ENCODE results near the gene NUP62.
"Not testable (repeated sequence)": the region's sequence is repeated elsewhere in the genome, so short reads cannot be mapped to it uniquely, and the experiment has no call there.

The NUP62 gene

DNA sequence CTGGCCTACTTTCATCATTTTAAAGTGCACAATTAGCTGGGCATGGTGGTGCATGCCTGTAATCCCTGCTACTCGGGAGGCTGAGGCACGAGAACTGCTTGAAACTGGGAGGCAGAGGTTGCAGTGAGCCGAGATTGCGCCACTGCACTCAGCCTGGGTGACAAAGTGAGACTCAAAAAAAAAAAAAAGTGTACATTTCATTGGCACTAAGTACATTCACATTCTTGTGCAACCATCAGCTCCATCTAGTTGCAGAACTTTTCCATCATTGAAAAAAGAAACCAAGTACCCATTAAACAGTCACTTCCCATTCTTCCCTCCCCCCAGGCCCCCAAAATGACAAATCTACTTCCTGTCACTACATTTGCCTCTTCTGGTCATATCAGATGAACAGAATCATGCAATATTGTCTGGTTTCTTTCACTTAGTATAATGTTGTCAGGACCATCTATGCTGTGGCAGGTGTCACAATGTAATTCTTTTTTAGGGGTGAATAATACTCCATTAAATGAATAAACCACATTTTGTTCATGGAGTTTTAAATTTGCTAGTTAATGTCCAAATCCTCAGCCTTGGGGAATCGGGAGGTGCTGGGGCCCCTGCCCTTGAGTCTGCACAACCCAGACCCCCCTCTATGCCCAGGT, 39.1 kb upstream of the NUP62 start:
- TF ChIP-seq, protein P1, sequence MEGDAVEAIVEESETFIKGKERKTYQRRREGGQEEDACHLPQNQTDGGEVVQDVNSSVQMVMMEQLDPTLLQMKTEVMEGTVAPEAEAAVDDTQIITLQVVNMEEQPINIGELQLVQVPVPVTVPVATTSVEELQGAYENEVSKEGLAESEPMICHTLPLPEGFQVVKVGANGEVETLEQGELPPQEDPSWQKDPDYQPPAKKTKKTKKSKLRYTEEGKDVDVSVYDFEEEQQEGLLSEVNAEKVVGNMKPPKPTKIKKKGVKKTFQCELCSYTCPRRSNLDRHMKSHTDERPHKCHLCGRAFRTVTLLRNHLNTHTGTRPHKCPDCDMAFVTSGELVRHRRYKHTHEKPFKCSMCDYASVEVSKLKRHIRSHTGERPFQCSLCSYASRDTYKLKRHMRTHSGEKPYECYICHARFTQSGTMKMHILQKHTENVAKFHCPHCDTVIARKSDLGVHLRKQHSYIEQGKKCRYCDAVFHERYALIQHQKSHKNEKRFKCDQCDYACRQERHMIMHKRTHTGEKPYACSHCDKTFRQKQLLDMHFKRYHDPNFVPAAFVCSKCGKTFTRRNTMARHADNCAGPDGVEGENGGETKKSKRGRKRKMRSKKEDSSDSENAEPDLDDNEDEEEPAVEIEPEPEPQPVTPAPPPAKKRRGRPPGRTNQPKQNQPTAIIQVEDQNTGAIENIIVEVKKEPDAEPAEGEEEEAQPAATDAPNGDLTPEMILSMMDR (IDR thresholded peaks at IDR 0.05) = no peak
- no peak overlapping the region for H2AFZ ChIP-seq
- H3K79me2 ChIP-seq = no peaks in the 10 kb centered on the region
- H3K9me3 ChIP-seq (ENCODE audit: control insufficient read depth, low read length) = no peaks in the 10 kb centered on the region
- H3K4me1 ChIP-seq = peaks cover 7% of the 10 kb centered on the region
- no peak overlapping the region for H3K9ac ChIP-seq
- no peak overlapping the region for H3K4me2 ChIP-seq (ENCODE audit: low read length)
- H3K27me3 ChIP-seq (ENCODE audit: control insufficient read depth, insufficient read depth, low read length) = no peaks in the 10 kb centered on the region
- H3K4me3 ChIP-seq (ENCODE audit: low read depth, low read length) = no peak overlapping the region
- no peaks in the 10 kb centered on the region for H3K36me3 ChIP-seq (ENCODE audit: control insufficient read depth, insufficient read depth, low read length)
- no peak overlapping the region for H3K27ac ChIP-seq

DNA sequence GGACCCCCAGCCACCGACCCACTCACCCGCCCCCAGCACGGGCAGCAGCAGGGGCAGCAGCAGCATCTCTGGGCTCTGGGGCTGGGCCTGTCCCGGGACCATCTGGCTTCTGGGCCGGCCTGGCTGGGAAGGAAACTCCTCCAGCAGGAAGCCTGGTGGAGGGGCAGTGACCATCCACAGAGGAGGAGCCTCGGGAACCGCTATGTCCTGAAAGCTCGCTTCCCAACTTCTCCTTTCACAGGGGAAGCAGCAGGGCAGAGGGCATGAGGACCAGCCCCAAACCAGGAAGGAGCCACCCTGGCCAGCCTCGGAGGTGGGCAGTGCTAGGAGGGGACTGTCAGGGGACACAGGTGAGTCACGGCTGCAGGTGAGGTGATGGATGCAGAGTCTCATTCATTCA, 31.7 kb upstream of the NUP62 start, which contains the start of gene SIGLEC11:
Gene SIGLEC11 (minus strand): TSS at position 193 of the 400 bp plus-strand sequence. CDS start 91 bp downstream, at position 102.
- not testable (repeated sequence) for H3K4me2 ChIP-seq (ENCODE audit: low read length)

DNA sequence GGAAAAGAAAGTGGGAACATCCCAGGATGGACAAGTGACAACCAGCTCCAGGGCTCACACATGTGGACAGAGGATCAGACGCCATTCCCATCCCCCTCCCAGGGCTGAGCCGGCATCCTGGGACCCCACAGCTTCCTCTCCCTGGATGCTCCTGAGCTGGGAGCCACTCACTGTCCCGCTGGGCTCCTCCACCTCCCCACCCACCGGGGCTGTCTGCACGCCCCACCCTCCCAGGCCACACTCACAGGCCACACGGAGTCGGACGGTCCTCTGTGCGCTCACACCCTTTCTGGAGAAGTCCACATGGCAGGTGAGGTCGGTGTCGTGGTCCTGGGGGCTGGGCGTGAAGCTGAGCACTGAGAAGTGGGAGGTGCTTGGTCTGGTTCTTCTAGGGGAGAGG, 30.6 kb upstream of the NUP62 start:
- not testable (repeated sequence) for H2AFZ ChIP-seq; H3K9ac ChIP-seq; H3K36me3 ChIP-seq (ENCODE audit: control insufficient read depth, insufficient read depth, low read length); H3K27me3 ChIP-seq (ENCODE audit: control insufficient read depth, insufficient read depth, low read length); H3K79me2 ChIP-seq; H3K9me3 ChIP-seq (ENCODE audit: control insufficient read depth, low read length); H3K4me1 ChIP-seq; H3K27ac ChIP-seq; H3K4me3 ChIP-seq (ENCODE audit: low read depth, low read length); H3K4me2 ChIP-seq (ENCODE audit: low read length)

More for the DNA sequence above, 31.7 kb upstream of the NUP62 start, which contains the start of gene SIGLEC11:
- not testable (repeated sequence) for H3K9me3 ChIP-seq (ENCODE audit: control insufficient read depth, low read length); H3K27me3 ChIP-seq (ENCODE audit: control insufficient read depth, insufficient read depth, low read length); H3K4me3 ChIP-seq (ENCODE audit: low read depth, low read length); H3K27ac ChIP-seq; H3K79me2 ChIP-seq; H3K4me1 ChIP-seq; H2AFZ ChIP-seq; H3K36me3 ChIP-seq (ENCODE audit: control insufficient read depth, insufficient read depth, low read length); H3K9ac ChIP-seq

DNA sequence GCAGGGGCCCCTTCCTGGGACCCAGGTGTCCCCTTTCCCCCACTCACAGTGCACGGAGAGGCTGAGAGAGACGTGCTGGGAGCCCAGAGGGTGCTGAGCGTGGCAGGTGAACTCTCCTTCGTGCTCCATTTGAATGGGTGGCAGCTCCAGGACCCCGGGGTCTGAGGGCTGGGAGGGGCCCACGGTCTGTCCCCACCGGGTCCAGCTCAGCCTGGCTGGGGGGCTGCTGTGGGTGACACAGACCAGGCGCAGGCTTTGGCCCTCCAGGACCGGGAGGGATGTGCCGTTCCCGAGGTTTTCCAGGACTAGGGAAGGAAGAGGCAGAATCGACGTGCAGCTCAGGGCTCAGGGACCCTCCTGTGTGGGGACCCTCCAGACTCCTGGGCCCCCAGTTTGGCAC, 29.3 kb upstream of the NUP62 start:
- H3K4me2 ChIP-seq (ENCODE audit: low read length); H3K79me2 ChIP-seq; H3K9me3 ChIP-seq (ENCODE audit: control insufficient read depth, low read length); H2AFZ ChIP-seq; H3K27me3 ChIP-seq (ENCODE audit: control insufficient read depth, insufficient read depth, low read length); H3K27ac ChIP-seq; H3K4me1 ChIP-seq; H3K9ac ChIP-seq; H3K4me3 ChIP-seq (ENCODE audit: low read depth, low read length); H3K36me3 ChIP-seq (ENCODE audit: control insufficient read depth, insufficient read depth, low read length): not testable (repeated sequence)

DNA sequence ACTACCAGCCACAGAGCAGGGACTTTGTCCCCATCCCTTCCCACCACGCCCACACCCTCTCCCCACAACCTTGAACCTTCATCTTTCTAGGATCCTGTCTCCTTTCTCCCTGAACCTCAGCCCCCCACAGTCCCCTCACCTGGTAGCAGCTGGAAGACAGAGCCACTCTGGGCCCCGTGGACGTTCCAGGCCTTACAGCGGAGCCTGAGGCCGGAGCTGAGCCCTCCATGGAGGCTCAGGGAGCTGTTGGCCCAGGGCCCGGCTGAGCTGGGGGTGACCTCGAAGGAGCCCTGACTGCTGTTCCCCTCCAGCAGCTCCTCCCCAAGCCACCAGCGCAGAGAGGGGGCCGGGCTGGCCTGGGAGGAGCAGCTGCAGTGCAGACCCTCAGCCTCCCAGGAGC, 28.8 kb upstream of the NUP62 start:
- H3K27ac ChIP-seq; H3K9me3 ChIP-seq (ENCODE audit: control insufficient read depth, low read length); H3K4me2 ChIP-seq (ENCODE audit: low read length); H3K36me3 ChIP-seq (ENCODE audit: control insufficient read depth, insufficient read depth, low read length); H3K9ac ChIP-seq; H3K79me2 ChIP-seq; H3K27me3 ChIP-seq (ENCODE audit: control insufficient read depth, insufficient read depth, low read length); H2AFZ ChIP-seq; H3K4me3 ChIP-seq (ENCODE audit: low read depth, low read length); H3K4me1 ChIP-seq: not testable (repeated sequence)

DNA sequence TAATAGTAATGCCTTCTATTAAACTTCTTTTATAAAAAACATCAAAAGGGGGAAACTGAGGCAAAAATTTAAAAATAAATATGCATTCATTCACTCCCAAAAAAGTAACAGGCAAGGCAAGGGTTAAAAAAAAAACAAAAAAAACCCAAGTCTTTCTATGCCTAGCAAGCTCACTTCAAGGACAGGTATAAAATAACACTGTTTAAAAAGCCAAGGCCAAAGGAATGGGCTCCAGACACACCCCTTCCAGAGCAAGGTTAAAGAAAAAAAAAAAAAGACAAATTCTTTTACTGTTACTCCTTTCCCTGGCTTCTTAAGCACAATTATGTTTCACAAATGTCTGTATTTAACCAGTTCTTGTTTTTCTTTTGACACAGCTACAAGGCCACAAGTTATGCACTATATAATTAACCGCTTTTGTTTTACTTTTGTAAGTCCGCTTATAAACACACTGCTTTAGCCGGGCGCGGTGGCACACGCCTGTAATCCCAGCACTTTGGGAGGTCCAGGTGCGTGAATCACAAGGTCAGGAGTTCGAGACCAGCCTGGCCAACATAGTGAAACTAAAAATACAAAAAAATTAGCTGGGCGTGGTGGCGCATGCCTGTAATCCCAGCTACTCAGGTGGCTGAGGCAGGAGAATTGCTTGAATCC, 28.1 kb upstream of the NUP62 start:
- Histone ChIP-seq H3K36me3 (ENCODE audit: control insufficient read depth, insufficient read depth, low read length) (no peaks in the 10 kb centered on the region), H2AFZ (no peak overlapping the region), H3K27ac (no peak overlapping the region), H3K9me3 (ENCODE audit: control insufficient read depth, low read length) (no peaks in the 10 kb centered on the region), H3K4me2 (ENCODE audit: low read length) (no peak overlapping the region), H3K27me3 (ENCODE audit: control insufficient read depth, insufficient read depth, low read length) (no peaks in the 10 kb centered on the region), H3K4me3 (ENCODE audit: low read depth, low read length) (no peak overlapping the region), H3K9ac (no peak overlapping the region), H3K79me2 (no peaks in the 10 kb centered on the region), H3K4me1 (no peaks in the 10 kb centered on the region)
- TF ChIP-seq, protein P1 (IDR thresholded peaks at IDR 0.05) = no peak

All from parathyroid adenoma (tissue), 2 donors.